GM18909 (cell line): Measurements from ENCODE around the gene DIO3.

Experiments used
- ATAC-seq: cut with Tn5 transposase; IDR thresholded peaks from one replicate; pipeline ENCODE4 v1.9.1; 2021; ENCODE audit warnings: mild to moderate bottlenecking; ENCODE audit not compliant: unreplicated experiment, poor library complexity

DIO3 gene

GRCh38 chr14:101578489-101578888 is 17.2 kb downstream of the DIO3 start:
- no peak for ATAC-seq

- ATAC-seq = no peak
These were observed 18.2 kb downstream of the DIO3 start for GRCh38 chr14:101579372-101580080.

- no peak for ATAC-seq
These were observed 20.5 kb downstream of the DIO3 start for GRCh38 chr14:101581806-101582205.

GRCh38 chr14:101582294-101582693 is 21.0 kb downstream of the DIO3 start:
- no peak for ATAC-seq

GRCh38 chr14:101583006-101583714 is 21.9 kb downstream of the DIO3 start:
- ATAC-seq = no peak

GRCh38 chr14:101583715-101584054 is 22.4 kb downstream of the DIO3 start:
- ATAC-seq = no peak

- no peak for ATAC-seq
These were observed 23.0 kb downstream of the DIO3 start for GRCh38 chr14:101584055-101584859.

GRCh38 chr14:101585211-101585610 is 23.9 kb downstream of the DIO3 start:
- ATAC-seq = no peak

GRCh38 chr14:101586531-101587430 is 25.5 kb downstream of the DIO3 start:
- no peak for ATAC-seq

- ATAC-seq = no peak
These were observed 26.2 kb downstream of the DIO3 start for GRCh38 chr14:101587441-101587911.

- ATAC-seq = no peak
These were observed 27.1 kb downstream of the DIO3 start for GRCh38 chr14:101588286-101588975.

- no peak for ATAC-seq
These were observed 27.7 kb downstream of the DIO3 start for GRCh38 chr14:101588990-101589389.

GRCh38 chr14:101589486-101590015 is 28.3 kb downstream of the DIO3 start:
- no peak for ATAC-seq

- no peak for ATAC-seq
These were observed 28.8 kb downstream of the DIO3 start for GRCh38 chr14:101590062-101590461.

GRCh38 chr14:101590616-101591015 is 29.3 kb downstream of the DIO3 start:
- no peak for ATAC-seq

- no peak for ATAC-seq
These were observed 29.8 kb downstream of the DIO3 start for GRCh38 chr14:101591121-101591520.

- ATAC-seq = no peak
These were observed 30.3 kb downstream of the DIO3 start for GRCh38 chr14:101591582-101591981.

- ATAC-seq = no peak
These were observed 32.3 kb downstream of the DIO3 start for GRCh38 chr14:101593411-101594238.
